Neural progenitor cell (in vitro differentiated cells): Measurements from ENCODE around the gene AGTR2.

ENCODE experiments used
- EZH2 ChIP-seq: fragments of 200-600 bp; sonication (generic); IDR thresholded peaks from 2 replicates; pipeline ENCODE4 v1.6.1; 2017; ENCODE audit warnings: antibody characterized with exemption, mild to moderate bottlenecking, moderate library complexity
- EZH2phosphoT487 ChIP-seq: fragments of 200-600 bp; sonication (generic); IDR thresholded peaks from 2 replicates; pipeline ENCODE4 v1.6.1; 2017; ENCODE audit warnings: antibody characterized with exemption
- TF ChIP-seq, protein P1 (sequence below): fragments of 200-600 bp; sonication (generic); IDR thresholded peaks from 2 replicates; pipeline ENCODE4 v1.5.1; 2017; ENCODE audit warnings: antibody characterized with exemption, mild to moderate bottlenecking

DNA sequence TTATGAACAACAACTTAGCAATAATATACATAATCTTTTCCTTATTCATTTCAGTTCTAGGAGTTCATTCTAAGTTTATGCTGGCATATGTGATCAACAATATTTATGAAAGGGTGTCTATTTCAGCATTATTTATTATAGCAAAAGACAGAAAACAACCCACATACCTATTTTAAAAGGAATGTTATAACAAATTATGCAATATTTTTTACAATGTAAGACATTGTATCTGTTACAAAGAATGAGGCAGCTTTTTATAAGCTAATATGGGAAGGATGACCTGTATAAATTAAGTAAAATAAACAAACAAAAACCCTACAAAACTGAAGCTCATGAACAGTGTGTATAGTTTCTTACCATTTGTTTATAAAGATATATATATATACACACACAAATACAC, 42.7 kb downstream of the AGTR2 start:
- TF ChIP-seq EZH2 (no peak), EZH2phosphoT487 (no peak)
- TF ChIP-seq, protein P1, sequence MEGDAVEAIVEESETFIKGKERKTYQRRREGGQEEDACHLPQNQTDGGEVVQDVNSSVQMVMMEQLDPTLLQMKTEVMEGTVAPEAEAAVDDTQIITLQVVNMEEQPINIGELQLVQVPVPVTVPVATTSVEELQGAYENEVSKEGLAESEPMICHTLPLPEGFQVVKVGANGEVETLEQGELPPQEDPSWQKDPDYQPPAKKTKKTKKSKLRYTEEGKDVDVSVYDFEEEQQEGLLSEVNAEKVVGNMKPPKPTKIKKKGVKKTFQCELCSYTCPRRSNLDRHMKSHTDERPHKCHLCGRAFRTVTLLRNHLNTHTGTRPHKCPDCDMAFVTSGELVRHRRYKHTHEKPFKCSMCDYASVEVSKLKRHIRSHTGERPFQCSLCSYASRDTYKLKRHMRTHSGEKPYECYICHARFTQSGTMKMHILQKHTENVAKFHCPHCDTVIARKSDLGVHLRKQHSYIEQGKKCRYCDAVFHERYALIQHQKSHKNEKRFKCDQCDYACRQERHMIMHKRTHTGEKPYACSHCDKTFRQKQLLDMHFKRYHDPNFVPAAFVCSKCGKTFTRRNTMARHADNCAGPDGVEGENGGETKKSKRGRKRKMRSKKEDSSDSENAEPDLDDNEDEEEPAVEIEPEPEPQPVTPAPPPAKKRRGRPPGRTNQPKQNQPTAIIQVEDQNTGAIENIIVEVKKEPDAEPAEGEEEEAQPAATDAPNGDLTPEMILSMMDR, result no peak
